Astrocyte of the spinal cord (primary cell): Measurements from ENCODE around the gene PP2D1.
"Not testable (repeated sequence)": the region's sequence is repeated elsewhere in the genome, so short reads cannot be mapped to it uniquely, and the experiment has no call there.

Experiments used
- DNase-seq: peaks from one replicate; pipeline ENCODE4 v3.0.0; 2011; ENCODE audit warnings: low read depth, low spot score
- H3K4me3 ChIP-seq: 2 replicates; pipeline ENCODE4 v1.5.1; 2011; ENCODE audit warnings: low read depth, mild to moderate bottlenecking, low read length, moderate library complexity
- in situ Hi-C: cut with HindIII; loops from 2 replicates; pipeline ENCODE4 v1.10.0; 2017; ENCODE audit warnings: low sequenced_read_pairs
- TF ChIP-seq, protein P1 (sequence below): IDR thresholded peaks from 2 replicates; pipeline ENCODE4 v1.5.1; 2012; ENCODE audit warnings: low read depth, mild to moderate bottlenecking, low read length, inconsistent platforms

The PP2D1 gene

GRCh38 chr3:20047341-20047779 lies 35.3 kb upstream of the PP2D1 start:
- TF ChIP-seq, protein P1, sequence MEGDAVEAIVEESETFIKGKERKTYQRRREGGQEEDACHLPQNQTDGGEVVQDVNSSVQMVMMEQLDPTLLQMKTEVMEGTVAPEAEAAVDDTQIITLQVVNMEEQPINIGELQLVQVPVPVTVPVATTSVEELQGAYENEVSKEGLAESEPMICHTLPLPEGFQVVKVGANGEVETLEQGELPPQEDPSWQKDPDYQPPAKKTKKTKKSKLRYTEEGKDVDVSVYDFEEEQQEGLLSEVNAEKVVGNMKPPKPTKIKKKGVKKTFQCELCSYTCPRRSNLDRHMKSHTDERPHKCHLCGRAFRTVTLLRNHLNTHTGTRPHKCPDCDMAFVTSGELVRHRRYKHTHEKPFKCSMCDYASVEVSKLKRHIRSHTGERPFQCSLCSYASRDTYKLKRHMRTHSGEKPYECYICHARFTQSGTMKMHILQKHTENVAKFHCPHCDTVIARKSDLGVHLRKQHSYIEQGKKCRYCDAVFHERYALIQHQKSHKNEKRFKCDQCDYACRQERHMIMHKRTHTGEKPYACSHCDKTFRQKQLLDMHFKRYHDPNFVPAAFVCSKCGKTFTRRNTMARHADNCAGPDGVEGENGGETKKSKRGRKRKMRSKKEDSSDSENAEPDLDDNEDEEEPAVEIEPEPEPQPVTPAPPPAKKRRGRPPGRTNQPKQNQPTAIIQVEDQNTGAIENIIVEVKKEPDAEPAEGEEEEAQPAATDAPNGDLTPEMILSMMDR, result no peak
- in situ Hi-C loops, result no loop called here
- H3K4me3 ChIP-seq, result no peak overlapping the region
- no peak for DNase-seq

GRCh38 chr3:20046556-20046955 lies 34.5 kb upstream of the PP2D1 start:
- in situ Hi-C loops, result no loop called here
- no peak overlapping the region for H3K4me3 ChIP-seq
- TF ChIP-seq, protein P1, result no peak
- no peak for DNase-seq

- in situ Hi-C loops, DNase-seq, H3K4me3 ChIP-seq: not testable (repeated sequence)
Measured at GRCh38 chr3:20045141-20045540, 33.1 kb upstream of the PP2D1 start.

DNA sequence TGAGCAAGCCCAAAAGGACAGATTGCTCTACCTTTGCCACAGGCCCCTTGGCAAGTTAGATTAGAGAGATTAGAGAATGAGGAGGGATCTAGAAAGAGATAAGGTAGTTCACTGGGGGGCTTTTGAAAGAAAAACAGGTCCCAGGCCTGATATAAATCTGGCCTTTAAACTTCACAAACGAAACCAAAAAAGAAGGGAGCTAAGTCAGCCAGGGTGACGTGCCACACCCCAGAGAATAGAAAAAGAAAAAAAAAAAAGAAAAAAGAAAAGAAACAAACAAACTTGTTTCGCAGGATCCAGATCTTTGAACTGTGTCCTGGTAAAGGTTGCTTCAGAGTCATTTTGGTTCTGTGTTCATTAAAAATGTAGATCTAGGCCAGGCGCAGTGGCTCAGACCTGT lies 31.8 kb upstream of the PP2D1 start:
- TF ChIP-seq, protein P1, result no peak
- DNase-seq, result no peak
- in situ Hi-C loops, result no loop called here
- H3K4me3 ChIP-seq, result no peak overlapping the region

DNA sequence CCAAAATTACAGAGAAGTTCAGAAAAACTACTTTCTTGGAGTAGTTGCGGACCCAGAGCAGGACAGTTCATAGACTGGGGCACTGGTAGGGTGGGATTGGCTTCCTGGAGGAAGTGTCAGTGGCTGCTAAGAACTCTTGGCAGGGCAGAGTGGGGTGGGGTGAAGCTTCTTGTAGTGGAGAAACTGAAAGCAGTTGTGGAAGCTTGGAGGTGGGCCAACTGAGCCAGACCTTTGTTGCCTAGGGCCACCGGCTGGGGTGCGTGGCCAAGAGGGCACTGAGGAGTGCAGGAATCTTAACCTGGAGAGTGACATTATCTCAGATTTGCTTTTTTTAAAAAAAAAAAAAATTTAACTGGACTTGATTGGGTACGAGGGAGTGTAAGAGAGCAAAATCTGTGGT lies 31.3 kb upstream of the PP2D1 start:
- DNase-seq, result no peak

GRCh38 chr3:20042331-20042730 lies 30.3 kb upstream of the PP2D1 start:
- H3K4me3 ChIP-seq, result no peak overlapping the region
- TF ChIP-seq, protein P1, result no peak
- in situ Hi-C loops, result no loop called here
- no peak for DNase-seq

More for the DNA sequence above, 31.3 kb upstream of the PP2D1 start:
- H3K4me3 ChIP-seq, result no peak overlapping the region
- in situ Hi-C loops, result no loop called here
- TF ChIP-seq, protein P1, result no peak

DNA sequence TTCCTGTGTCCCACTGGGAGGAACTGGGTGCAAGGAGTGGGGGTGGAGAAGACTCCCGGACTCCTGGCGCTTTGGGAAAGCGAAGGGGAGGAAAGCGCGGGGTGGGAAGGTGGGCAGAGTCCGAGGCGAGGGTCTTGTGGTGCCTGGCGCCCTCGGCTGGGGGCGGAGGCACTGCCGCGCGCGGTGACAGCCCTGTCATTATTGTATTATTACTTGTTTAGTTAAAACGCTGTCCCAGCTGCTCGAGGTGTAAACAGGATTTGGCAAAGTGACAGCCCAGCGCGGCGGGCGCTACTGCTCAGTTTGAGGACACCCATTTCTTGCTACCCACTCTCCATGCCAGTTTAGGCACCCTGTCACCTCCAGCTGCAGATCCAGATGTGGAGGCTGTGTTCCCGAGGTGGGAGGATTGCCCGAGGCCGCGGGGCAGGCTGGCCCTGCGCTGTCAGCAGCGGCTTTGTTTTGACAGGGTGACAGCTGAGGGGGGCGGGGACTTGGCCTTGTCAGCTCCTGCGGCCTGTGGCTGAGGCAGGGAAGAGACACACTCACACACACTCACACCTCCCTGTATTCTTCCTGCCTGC lies 29.2 kb upstream of the PP2D1 start:
- DNase-seq, result peak; percentile 56
- TF ChIP-seq, protein P1, result no peak
- peak overlapping the region; percentile 73 for H3K4me3 ChIP-seq
- in situ Hi-C loops, result no loop called here
